HUES48 (cell line): ENCODE data around the gene SAMD7.

Source experiments
- H3K27ac ChIP-seq: one replicate; pipeline ENCODE4 v1.7.0; 2013; ENCODE audit warnings: low read depth, low read length, inconsistent platforms
- H3K27me3 ChIP-seq: 2 replicates; pipeline ENCODE4 v1.6.1; 2013; ENCODE audit warnings: mild to moderate bottlenecking, low read length; ENCODE audit not compliant: control insufficient read depth, insufficient read depth
- H3K36me3 ChIP-seq: 2 replicates; pipeline ENCODE4 v1.6.1; 2013; ENCODE audit warnings: low read length; ENCODE audit not compliant: control insufficient read depth, insufficient read depth
- H3K4me1 ChIP-seq: 2 replicates; pipeline ENCODE4 v1.6.1; 2013; ENCODE audit warnings: mild to moderate bottlenecking, low read length; ENCODE audit not compliant: control insufficient read depth, insufficient read depth
- H3K4me3 ChIP-seq: 2 replicates; pipeline ENCODE4 v1.5.1; 2013; ENCODE audit warnings: mild to moderate bottlenecking, low read depth, low read length
- H3K9ac ChIP-seq: 2 replicates; pipeline ENCODE4 v1.6.1; 2013; ENCODE audit warnings: mild to moderate bottlenecking, low read depth, low read length, moderate library complexity
- H3K9me3 ChIP-seq: 2 replicates; pipeline ENCODE4 v1.6.1; 2013; ENCODE audit warnings: low read length; ENCODE audit not compliant: control insufficient read depth, insufficient read depth

Gene SAMD7

GRCh38 chr3:169879013-169879557, 32.3 kb upstream of the SAMD7 start:
- no peak overlapping the region for H3K4me3 ChIP-seq
- H3K9ac ChIP-seq: no peak overlapping the region
- no peak overlapping the region for H3K27ac ChIP-seq
- no peaks in the 10 kb centered on the region for H3K4me1 ChIP-seq
- H3K27me3 ChIP-seq: no peaks in the 10 kb centered on the region
- no peaks in the 10 kb centered on the region for H3K36me3 ChIP-seq
- H3K9me3 ChIP-seq: no peaks in the 10 kb centered on the region

- Histone ChIP-seq H3K27me3 (no peaks in the 10 kb centered on the region), H3K4me3 (no peak overlapping the region), H3K27ac (no peak overlapping the region)
These were observed 31.4 kb upstream of the SAMD7 start for GRCh38 chr3:169879845-169880575.

GRCh38 chr3:169880576-169881250, 30.7 kb upstream of the SAMD7 start:
- Histone ChIP-seq H3K27me3 (no peaks in the 10 kb centered on the region), H3K9ac (no peak overlapping the region), H3K4me1 (no peaks in the 10 kb centered on the region; the same call in 1 of the 2 replicates), H3K9me3 (no peaks in the 10 kb centered on the region), H3K27ac (no peak overlapping the region), H3K4me3 (no peak overlapping the region), H3K36me3 (no peaks in the 10 kb centered on the region)

More at GRCh38 chr3:169879845-169880575, 31.4 kb upstream of the SAMD7 start:
- H3K9ac ChIP-seq: no peak overlapping the region
- H3K36me3 ChIP-seq: no peaks in the 10 kb centered on the region
- H3K9me3 ChIP-seq: no peaks in the 10 kb centered on the region
- H3K4me1 ChIP-seq: no peaks in the 10 kb centered on the region

DNA sequence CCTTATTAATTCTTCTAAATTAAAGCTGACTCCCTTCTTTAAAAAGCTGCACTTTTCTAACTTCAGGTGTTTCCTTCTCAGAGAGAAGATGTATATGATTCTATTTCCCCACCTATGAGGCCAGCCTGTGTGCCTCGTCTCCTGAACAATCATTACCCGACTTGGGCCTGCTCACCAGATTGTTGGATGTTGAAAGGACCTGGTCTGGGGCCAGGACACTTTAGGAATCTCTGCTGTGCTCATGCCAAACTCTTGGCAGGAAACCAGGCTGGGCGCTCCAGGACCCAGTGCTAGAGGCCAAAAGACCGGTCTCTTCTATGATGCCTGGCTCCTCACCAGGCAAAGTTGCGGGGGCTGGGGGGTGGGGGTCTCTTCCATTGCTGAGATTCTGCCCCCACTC, 24.7 kb upstream of the SAMD7 start:
- Histone ChIP-seq H3K4me3 (no peak overlapping the region), H3K36me3 (no peaks in the 10 kb centered on the region), H3K4me1 (peaks cover 9% of the 10 kb centered on the region; the same call in 1 of the 2 replicates), H3K27ac (no peak overlapping the region), H3K9me3 (no peaks in the 10 kb centered on the region), H3K9ac (no peak overlapping the region), H3K27me3 (no peaks in the 10 kb centered on the region)

DNA sequence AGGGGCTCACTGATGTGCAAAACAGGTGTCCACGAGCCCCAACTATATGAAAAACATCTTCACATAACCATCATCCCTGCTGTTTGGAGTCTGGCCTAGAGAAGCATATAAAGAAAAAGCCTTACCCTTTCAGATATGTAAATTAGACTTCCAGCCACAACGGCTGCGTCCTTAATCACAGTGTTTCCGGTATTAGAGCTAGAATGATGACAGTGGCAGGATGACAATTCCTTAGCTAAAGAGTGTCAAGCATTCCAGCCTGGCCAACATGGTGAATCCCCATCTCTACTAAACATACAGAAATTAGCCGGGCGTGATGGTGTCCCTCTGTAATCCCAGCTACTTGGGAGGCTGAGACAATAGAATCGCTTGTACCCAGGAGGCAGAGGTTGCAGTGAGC, 19.5 kb upstream of the SAMD7 start:
- Histone ChIP-seq H3K27me3 (no peaks in the 10 kb centered on the region), H3K4me1 (no peaks in the 10 kb centered on the region), H3K4me3 (no peak overlapping the region), H3K36me3 (no peaks in the 10 kb centered on the region), H3K9ac (no peak overlapping the region), H3K27ac (no peak overlapping the region), H3K9me3 (no peaks in the 10 kb centered on the region)

DNA sequence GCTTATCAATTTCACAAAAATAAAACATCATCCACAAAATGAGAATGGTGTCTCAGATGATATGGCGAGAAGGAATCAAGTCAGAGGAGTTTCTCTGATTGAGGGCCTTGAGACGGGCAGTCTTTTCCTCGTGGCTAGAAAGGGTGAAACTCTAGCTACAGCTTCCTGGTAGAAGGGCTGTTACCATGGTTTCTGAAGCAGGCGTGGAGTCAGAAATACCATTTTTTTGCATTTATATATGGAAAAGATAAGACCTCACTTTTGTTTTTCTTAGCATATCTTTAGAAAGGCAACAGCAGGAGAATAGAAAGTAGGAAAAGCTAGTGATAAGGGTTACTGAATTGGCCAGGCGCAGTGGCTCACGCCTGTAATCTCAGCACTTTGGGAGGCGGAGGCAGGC, 17.3 kb upstream of the SAMD7 start:
- H3K36me3 ChIP-seq: no peaks in the 10 kb centered on the region
- no peaks in the 10 kb centered on the region for H3K4me1 ChIP-seq
- H3K27me3 ChIP-seq: no peaks in the 10 kb centered on the region
- H3K9ac ChIP-seq: no peak overlapping the region
- H3K4me3 ChIP-seq: no peak overlapping the region
- H3K9me3 ChIP-seq: no peaks in the 10 kb centered on the region
- no peak overlapping the region for H3K27ac ChIP-seq

DNA sequence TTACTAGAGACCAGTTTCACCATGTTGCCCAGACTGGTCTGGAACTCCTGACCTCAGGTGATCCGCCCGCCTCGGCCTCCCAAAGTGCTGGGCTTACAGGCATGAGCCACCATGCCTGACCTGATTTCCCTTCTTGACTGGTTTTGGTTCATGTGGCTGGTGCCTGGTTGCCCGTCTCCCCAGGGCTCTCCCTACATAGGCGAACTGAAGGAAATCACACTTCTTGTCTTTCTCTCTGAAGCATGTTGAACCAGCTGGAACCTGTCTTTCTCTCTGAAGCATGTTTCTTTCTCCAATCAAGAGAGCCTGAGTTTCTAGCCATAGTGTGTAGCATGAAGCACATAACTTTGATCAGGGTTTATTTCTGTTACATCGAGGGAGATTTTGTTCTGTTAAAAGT, 16.3 kb upstream of the SAMD7 start:
- Histone ChIP-seq H3K9ac (no peak overlapping the region), H3K27ac (no peak overlapping the region), H3K36me3 (no peaks in the 10 kb centered on the region), H3K9me3 (no peaks in the 10 kb centered on the region), H3K4me1 (no peaks in the 10 kb centered on the region), H3K4me3 (no peak overlapping the region), H3K27me3 (no peaks in the 10 kb centered on the region)

DNA sequence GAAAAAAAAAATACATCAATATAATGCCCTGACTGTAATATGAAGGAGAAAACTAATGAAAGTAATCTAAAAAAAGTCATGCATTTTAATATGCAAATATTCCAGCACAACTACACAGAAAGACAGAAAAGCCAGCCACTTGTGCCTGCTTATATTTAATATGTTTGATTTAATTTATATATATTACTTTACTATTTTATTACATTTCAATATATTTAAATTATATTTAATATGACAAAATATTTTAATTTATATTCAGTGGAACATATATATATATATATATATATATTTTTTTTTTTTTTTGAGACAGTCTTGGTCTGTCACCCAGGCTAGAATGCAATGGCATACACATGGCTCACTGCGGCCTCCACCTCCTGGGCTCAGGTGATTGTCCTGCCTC, 14.1 kb upstream of the SAMD7 start:
- H3K27ac ChIP-seq: no peak overlapping the region
- no peaks in the 10 kb centered on the region for H3K36me3 ChIP-seq
- H3K27me3 ChIP-seq: no peaks in the 10 kb centered on the region
- H3K4me3 ChIP-seq: no peak overlapping the region
- no peak overlapping the region for H3K9ac ChIP-seq
- peaks cover 11% of the 10 kb centered on the region for H3K9me3 ChIP-seq
- no peaks in the 10 kb centered on the region for H3K4me1 ChIP-seq

GRCh38 chr3:169901453-169901852, 9.9 kb upstream of the SAMD7 start:
- Histone ChIP-seq H3K27ac (no peak overlapping the region), H3K9ac (no peak overlapping the region), H3K9me3 (peaks cover 11% of the 10 kb centered on the region), H3K4me1 (peaks cover 4% of the 10 kb centered on the region; the same call in 1 of the 2 replicates), H3K36me3 (no peaks in the 10 kb centered on the region), H3K27me3 (no peaks in the 10 kb centered on the region), H3K4me3 (no peak overlapping the region)

GRCh38 chr3:169905404-169905803, 6.0 kb upstream of the SAMD7 start:
- H3K4me1 ChIP-seq: peaks cover 13% of the 10 kb centered on the region
- H3K27ac ChIP-seq: no peak overlapping the region
- H3K4me3 ChIP-seq: no peak overlapping the region
- no peak overlapping the region for H3K9ac ChIP-seq
- no peaks in the 10 kb centered on the region for H3K27me3 ChIP-seq
- peaks cover 11% of the 10 kb centered on the region for H3K9me3 ChIP-seq
- H3K36me3 ChIP-seq: no peaks in the 10 kb centered on the region

GRCh38 chr3:169907476-169907875, 3.9 kb upstream of the SAMD7 start:
- Histone ChIP-seq H3K9me3 (no peaks in the 10 kb centered on the region; the same call in 1 of the 2 replicates), H3K36me3 (no peaks in the 10 kb centered on the region), H3K27me3 (no peaks in the 10 kb centered on the region), H3K9ac (no peak overlapping the region), H3K4me3 (no peak overlapping the region), H3K4me1 (peaks cover 13% of the 10 kb centered on the region), H3K27ac (no peak overlapping the region)
